Stimulated activated CD8-positive, alpha-beta memory T cell treated with anti-CD3 and anti-CD28 coated beads, Interleukin-4, amount 100 ng/mL, for 24 hours (primary cell): ENCODE data around the gene CLBA1.

ENCODE experiments used
- DNase-seq: peaks from one replicate; pipeline ENCODE4 v3.0.0-alpha.2; 2020; ENCODE audit warnings: low read depth

The CLBA1 gene

DNA sequence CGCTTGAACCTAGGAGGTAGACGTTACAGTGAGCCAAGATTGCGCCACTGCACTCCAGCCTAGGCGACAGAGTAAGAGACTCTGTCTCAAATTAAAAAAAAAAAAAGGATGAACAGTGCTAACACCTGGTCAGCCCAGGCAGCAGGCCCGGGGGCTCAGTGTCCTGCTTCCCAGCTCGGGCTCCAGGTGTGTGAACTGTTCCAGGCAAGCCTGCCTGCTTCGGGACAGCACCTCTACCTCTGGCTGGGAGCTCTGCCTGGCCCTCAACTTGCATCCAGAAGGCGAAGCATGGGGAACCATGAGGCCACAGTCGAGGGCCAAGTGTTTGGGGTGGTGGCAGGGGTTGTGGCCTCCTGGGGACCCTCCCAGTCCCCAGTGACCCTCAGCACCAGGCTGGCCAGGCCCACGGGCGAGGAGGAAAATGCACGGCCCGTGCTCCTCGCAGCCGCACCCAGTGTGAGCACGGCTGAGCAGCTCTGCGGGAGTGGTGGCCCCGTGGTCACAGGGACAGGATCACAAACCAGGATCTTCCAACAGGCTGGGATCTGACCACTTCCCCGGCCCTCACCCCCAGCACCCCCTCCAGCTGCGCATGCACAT, 19.8 kb downstream of the CLBA1 start:
- no peak for DNase-seq

DNA sequence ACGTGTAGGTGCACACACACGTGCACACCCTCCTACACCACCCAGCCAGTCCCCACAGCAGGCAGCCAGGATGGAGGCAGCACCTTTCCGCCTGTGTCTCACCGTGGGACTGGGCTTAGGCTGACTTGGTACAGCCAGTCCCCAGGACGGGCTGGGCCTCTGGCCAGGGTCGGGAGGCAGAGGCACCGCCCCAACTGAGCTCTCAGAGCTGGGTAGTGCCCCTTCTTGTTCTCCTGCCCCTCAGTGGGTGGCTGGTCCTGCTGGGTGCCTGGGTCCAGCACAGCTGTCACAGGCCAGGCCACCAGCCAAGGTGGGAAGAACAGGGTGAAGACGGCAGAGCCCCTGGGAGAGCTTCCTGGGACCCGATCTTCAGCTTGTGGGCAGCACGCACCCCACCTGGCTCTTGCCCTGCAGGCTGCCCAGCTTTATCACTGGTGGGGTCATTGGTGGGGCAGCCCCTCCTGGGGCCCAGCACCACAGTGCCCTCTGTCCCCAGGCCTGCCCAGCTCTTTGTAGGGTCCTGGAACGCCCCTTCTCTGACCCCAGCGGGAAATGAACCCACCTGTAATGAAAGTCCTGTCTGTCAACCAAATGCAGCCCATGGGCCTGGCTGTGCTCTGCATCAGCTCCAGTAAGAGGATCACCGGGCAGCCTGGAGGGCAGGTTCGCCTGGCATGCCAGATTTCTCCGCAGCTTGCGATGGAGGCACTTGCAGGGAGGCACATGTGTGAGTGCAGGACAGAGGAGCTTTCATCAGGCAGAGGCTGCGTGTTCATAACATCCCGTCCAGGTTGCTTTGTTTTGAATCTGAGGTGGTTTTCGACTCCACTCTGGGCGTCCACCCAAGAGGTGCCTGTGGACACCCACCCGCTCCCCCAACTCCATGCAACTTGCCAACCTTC, 20.6 kb downstream of the CLBA1 start:
- no peak for DNase-seq

DNA sequence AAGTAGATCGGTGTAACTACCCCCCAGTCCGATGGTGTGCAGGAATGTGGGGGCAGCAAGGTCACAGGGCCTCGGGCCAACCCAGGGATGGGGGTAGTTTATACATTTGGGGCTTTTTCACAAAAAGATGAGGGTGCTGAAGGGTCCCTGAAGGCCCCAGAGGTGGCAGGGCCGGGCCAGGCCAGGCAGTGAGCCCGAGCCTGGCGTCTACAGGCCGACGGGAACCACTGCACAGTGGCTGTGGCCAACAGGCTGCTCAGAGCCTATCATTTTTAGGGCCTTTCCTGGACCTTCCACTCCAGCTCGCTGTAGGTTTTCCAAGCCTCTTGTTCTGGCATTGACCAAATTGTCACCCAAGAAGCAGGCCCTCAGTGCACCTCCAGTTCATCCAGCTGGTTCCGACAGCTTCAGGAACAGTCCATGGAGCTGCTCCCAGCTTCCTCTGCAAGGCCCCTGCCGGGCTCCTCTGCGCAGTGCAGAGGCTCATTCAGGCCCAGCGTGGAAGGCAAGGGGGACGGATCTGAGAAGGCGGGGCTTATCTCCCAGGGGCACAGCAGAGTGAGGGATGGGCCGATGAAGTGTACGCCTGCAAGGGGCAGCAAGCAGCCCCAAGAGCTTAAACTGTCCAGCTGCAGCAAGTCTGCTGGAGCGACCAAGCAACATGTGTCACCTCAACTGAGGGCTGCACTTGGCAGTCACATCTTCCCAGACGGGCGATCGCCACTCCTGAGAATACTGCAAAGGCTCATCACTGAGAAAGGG, 21.4 kb downstream of the CLBA1 start:
- no peak for DNase-seq

DNA sequence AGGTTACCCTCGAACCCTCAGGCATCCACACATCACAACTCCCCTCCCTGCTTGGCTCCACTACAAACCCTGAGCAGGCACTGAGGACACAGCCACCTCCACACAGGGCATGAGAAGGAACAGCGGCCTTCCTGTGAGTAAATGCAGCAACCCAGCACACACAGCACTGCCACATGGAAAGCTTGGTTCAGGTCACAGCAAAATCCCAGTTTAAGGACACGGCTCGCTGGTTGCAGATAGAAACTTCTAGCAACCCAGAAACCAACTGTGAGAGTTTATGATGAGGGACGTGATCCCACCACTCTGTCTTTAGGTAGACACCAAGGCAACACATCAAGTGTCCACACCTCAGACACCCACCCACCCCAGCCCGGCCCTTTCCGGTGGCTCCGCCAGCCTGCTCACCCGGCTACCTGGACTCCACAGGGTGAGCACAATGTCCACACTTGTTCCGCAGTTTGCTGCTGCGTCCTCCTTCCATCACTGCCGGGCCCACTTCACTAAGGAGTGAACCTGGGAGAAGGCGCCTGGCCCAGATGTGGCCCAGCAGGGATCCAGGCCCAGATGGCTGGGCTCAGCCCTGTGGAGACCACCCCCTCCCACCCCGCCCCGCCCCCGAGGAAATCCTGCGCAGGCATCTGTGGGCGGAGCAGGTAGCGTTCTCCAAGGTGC, 22.1 kb downstream of the CLBA1 start:
- DNase-seq: no peak

DNA sequence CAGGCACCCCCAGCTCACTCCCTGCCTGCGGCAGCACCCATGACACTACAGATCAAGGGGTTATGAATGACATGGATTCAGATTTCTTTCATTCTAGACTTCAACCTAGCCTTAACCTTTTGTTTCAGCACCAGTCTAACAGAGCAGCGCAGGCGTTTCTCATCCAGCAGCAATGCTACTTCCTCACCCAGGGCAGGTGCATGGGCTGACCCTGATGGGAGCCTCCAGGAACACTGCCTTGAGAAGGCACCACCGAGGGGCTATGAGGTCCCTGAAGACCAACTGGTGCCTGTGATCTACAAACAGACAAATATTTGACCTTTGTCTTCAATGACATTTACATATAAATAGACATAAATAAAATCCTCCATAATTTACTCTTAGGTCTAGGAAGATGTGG, 24.5 kb downstream of the CLBA1 start:
- no peak for DNase-seq

DNA sequence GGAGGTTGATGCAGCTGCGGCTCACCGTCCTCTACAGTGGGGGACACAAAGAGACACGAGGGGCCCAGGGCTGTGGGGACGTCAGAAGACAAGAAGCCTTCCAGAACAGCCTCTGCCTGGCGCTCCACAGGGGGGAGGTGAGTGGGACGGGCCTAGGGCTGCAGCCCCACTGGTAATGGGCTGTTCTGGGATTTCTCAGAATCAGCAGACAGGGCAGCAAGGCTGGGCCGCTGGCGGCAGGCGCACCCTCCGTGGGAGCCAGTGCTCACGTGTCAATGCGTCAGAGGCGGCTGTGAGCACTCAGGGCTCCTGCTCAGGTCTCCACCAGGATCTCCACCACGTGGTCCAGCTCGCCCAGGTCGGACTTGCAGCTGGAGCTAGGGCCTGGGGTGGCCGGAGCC, 25.3 kb downstream of the CLBA1 start:
- no peak for DNase-seq

DNA sequence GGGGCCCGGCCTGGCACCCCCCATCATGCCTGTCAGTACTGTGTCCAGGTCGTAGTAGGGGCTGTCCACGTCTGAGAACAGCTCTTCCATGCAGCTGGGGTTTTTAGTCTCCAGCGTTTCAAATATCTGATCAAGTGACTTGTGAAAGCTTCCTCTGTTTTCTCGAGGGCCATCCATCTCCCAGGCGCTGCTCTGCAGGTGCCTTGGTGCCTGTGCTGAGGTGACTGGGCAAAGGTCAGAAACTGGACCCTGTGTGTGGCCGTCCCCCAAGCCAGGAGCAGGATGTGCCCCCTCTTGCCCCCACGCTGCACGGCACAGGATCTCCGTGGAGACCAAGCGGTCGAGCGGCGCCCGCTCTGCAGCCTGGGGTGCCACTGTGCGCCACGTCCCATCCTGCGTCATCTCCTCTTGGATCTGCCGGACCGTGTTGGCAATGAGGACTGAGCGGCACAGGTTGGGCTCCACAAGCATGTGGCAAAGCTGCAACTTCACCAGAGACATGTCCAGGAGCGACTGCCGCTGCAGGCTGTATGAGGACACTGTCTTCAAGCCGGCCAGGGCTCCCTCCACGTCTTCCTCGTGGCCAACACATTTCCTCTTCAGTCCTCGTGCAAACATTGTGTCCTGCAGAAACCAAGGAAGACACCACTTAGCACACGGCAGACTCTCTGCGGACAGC, 25.9 kb downstream of the CLBA1 start:
- DNase-seq: no peak

DNA sequence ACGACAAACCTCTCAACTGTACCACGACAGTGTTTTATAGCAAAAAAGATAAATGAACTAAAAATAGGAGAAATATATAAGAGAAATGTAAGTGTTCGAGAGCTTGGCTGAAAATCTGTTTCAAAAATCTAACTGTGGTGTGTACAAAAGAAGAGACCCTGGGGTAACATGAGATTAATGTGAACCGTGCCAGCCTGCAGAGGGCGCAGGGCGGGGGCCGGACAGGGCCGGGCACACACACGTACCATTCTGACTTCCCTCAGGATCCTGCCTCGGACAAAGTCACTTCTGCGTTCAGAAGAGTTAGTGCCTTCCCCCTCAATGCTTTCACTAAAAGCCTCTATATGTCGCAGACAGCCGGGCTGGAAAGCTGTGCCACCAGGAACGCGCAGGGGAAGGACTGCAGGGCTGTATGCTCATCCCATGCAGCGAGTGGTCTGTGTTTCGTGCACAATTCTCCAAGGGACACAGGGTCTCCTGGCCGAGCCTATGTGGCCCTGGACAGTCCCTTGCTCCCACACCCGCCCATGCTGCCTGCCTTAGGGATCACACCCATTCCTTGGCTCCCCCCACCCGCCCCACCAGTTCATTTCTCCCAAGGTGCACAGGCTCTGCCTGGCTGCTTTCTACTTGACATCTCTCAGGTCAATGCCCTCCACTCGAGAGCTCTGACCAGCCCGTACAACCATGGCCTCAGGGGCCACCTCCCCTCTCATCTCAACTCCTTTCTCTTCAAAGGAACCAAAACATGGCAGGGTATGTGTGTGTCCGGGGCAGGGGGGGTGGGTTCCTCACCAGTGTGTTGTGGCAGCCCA, 26.8 kb downstream of the CLBA1 start:
- DNase-seq: no peak

DNA sequence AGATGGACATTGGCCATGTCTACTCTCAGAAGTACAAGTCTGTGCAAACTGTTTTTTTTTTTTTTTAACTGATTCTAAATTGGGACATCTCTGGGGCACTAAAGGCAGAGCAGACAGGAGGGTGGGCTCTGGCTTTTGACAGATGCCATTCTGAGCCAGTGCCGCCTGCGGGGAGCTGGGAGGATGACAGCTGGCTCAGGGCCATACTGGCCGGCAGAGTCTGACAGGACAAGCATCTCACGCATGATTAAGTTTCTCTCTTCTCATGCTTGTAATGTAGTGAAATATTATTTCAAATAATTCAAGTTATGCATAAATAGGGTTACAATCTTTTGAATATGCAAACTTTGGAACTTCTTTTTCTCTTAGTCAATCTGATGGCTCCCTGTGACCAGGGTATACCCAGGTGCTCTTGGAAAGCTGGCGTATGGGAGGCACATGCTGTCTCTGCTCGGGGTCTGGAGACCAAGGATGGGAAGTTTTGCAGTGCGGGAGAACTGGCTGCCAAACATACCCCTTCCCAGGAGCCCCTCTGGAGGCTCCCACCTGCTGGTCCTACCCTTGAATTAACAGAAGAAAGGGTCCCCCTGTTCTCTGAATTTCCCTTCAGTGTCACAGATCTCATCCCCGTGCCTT, 27.7 kb downstream of the CLBA1 start:
- DNase-seq: no peak

DNA sequence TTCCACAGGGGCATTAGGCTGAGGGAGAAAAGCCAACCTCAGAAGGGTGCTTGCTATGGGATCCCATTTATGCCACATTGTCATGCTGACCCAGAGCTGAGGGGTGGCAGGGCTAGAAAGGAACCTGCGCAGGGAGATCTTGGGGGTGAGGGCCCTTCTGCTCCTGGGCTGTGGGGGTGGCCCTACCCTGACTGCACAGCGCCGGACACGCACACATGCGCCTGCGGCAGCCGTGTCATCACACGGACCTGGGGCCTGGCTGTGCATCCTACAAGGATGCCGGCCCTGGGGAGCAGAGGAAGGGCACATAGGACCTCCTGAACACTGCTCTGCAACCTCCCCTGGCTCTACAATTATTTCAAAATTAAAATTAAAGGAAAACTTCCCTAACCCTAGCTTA, 28.4 kb downstream of the CLBA1 start:
- DNase-seq: no peak

DNA sequence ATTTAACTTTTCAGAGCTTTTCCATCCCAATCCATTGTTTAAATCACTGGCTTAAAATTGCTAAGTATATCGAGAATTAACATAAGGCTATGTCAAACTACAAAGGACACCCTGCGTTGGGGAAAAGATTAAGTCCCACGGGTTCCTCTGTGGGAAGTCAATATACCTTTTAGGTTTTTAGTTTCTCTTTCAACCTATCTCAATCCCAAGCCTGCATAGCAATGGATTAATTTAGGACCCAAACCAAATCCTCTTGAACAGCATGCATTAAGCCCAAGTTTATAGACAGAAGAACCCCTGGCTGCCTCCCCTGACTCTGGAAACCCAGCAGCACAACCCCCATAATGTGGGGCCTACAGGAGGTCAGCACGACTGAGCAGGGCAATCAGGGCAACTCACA, 29.0 kb downstream of the CLBA1 start:
- no peak for DNase-seq

DNA sequence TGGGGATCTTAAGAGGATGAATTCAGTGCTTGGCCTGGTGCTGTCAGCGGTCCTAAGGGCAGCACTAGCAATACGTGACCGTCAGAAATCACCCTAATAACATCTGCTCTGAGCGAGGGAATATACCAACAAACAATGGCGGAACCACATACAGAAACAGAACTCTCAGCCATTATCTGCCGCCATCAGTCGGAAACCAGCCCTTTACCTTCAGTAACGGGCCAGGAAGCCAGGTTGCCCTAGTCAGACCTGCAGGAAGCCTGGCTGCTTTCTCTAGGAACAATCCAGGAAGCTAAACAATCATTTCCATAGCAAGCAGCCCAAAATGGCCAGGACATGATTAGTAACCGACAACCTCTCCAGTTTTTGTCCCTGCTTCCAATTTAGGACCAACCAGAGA, 29.7 kb downstream of the CLBA1 start:
- DNase-seq: no peak

DNA sequence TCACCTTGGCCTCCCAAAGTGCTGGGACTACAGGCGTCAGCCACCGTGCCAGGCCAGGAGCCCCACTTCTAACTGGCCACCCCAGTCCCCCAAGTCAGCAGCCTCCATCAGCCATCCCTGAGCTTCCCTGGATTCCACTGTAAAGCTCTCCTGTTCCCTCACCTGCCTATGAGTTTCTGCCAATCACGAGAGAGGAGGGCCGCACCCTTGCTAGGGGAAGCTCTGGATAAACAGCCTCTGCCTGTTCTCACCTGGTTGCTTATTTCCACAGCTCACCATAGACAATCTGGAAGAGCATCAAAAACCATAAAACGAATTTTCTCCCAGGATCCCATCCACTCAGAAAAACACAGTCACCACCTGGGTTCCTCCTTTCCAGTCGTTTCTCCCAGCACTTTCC, 30.3 kb downstream of the CLBA1 start:
- no peak for DNase-seq

DNA sequence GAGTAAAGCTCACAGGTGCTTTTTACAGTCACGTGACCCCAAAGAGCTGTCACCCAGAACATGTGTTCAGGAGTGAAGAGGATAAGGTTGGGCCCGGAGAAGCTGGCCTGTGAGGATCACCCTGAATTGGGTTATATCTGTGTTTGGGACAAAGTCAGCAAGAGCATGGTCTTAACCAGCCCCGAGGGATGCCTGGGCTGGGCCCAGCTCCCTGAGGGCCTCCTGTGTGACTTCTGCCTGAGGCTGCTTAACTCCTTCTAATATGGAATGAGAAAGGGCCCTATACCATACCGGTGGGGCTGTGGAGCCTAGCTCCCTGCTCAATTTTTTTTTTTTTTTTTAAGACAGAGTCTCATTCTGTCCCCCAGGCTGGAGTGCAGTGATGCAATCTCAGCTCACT, 32.8 kb downstream of the CLBA1 start:
- DNase-seq: no peak

DNA sequence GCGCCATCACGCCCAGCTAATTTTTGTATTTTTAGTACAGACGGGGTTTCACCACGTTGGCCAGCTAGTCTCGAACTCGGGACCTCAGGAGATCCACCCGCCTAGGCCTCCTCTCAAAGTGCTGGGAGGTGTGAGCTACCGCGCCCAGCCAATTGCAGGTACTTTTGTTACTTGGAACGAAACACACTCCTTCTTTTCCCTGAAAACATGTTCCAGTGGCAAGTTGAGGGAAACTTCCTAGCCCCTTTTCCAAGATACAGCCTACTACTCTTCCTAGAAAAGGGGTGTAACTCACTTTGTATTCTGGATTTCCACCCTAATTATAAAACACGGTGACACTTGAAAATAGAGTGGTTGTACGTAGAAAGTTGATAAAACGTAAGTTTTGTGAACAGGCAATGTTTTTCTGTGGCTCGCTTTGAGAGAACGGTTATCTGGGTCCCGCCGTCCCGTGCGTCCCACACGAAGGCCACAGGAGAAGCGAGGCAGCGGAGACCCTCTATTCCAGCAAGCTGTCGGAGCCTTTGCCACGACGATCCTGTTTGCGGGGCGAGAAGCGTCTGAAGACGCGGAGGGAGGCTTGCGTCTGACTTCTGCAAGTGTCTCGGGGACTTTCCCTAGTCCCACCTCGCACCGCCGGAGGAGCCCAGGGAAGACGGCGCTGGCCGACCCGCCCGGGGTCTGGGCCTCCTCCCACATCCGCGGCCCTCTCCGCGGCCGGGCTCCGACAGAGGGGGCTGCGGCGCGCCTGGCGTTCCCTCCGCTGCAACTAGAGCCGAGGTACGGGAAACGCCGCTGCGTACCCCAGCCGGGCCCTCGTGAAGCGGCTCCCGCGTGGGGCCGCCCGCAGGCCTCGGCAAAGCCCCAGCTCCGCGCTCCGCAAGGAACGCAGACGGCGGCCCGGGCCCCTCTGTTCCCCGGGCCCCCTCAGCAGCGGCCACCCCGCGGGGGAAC, 34.5 kb downstream of the CLBA1 start:
- peak; percentile 45 for DNase-seq

DNA sequence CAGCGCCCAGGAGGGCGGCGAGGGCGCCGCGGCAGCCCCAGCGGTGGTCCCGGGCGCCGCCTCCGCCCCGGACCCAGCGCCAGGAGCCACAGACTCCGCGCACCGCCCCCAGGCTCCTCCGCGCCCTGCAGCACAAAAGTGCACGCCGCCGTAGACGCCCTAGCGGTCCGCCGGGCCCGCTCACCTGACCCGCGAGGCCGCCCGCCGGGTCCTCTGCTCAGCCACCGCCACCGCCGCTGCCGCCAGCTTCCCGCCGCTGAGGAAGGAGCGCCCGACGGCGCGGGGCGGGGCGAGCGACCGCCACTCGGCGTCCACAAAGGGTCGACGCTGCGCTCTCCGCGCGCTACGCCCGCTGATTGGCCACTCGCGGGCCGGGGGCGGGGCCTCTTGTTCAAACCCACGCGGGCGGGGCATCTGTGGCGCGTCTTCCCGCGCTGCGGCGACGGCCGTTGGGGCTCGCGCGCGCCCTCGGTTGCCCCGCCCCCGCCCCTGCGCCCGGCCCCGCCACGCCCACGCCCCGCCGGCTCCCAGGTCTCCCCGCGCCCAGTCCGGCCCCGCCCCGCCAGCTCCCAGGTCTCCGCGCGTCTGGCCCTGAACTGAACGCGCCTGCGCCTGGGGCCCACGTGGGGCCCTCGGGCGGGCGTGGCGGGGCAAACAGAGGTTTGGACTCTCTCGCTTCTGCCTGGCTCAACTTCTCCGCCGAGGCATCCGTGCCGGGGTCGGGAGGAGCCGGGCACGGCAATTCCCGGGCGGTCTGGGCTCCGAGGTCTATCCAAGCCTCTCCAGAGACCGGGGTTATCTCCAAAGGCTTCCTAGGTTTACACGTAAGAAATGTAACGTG, 35.4 kb downstream of the CLBA1 start, which contains the start of gene CDCA4:
Gene CDCA4 (minus strand): TSS at position 269 of the 841 bp plus-strand sequence. CDS start 9,154 bp downstream, outside the sequence.
- peak; percentile 99 for DNase-seq

DNA sequence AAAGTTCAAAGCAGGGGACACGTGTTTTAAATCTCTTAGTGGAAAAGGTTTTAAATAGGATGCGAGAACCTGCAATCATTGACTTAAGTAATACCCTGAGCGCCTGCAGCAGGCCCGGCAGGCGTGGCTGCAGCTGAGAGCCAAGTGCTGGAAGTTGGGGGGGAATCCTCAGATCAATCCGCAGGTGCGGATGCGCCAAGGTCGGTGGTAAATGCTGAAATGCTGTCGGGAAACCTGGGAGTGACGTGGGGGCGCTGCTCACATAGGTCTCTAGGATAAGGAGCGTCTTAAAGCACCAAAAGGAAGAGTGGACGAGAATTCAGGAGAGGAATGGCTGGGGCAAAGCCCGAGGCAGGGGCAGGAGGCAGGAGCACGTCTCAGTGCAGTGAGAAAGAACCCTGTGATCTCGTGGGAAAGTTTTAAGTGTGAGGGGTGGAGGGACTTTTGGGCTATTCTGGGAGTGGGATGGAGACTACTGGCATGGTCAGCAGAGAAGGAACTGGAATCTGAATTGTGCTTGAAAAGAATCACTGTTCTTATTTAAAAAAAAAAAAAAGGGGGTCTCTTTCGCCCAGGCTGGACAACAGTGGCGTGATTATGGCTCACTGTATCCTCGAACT, 36.2 kb downstream of the CLBA1 start:
- DNase-seq: peak; percentile 15

DNA sequence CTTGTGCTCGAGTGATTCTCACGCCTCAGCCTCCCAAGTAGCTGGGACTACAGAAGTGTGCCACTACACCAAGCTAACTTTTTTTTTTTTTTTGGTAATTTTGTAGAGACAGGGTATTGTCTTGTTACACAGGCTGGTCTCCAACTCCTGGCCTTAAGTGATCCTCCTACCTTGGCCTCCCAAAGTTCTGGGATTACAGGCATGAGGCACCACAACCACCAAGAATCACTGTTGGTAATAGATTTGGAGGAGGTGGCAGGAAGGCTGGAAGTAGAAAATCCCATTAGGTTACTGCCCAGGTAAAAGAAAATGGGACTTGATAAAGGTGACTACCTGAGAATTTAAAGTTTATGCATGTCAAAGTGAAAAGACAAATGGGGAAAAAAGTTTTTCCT, 36.7 kb downstream of the CLBA1 start:
- DNase-seq: no peak
